Measurements from ENCODE around the gene HBD.

HBD gene

GRCh38 chr11:5246772-5247471 lies 12.6 kb upstream of the HBD start:
- TF ChIP-seq CTCF (IDR thresholded peaks at IDR 0.05; ENCODE audit: low read depth, low read length) = no peak
- no peak for DNase-seq (ENCODE audit: low read depth in 2 of 2)
- H3K4me3 ChIP-seq (replicated peaks in 1 of 2; ENCODE audit: low read depth in 2 of 2, low read length in 2 of 2) = no peak overlapping the region

- TF ChIP-seq CTCF (IDR thresholded peaks at IDR 0.05; ENCODE audit: low read depth, low read length) = no peak
These were observed 10.9 kb upstream of the HBD start for GRCh38 chr11:5245155-5245554.

GRCh38 chr11:5243816-5244180 lies 9.5 kb upstream of the HBD start:
- no peak for TF ChIP-seq CTCF (IDR thresholded peaks at IDR 0.05; ENCODE audit: low read depth, low read length)

More at GRCh38 chr11:5245155-5245554, 10.9 kb upstream of the HBD start:
- no peak overlapping the region for H3K4me3 ChIP-seq (replicated peaks in 1 of 2; ENCODE audit: low read depth in 2 of 2, low read length in 2 of 2)
- no peak for DNase-seq (ENCODE audit: low read depth in 2 of 2)

GRCh38 chr11:5242933-5243815 lies 8.9 kb upstream of the HBD start:
- TF ChIP-seq CTCF (IDR thresholded peaks at IDR 0.05; ENCODE audit: low read depth, low read length) = no peak
- peak in 1 of 2 donors; percentile 41 for DNase-seq (ENCODE audit: low read depth in 2 of 2)
- H3K4me3 ChIP-seq (replicated peaks in 1 of 2; ENCODE audit: low read depth in 2 of 2, low read length in 2 of 2) = no peak overlapping the region

More at GRCh38 chr11:5243816-5244180, 9.5 kb upstream of the HBD start:
- H3K4me3 ChIP-seq (replicated peaks in 1 of 2; ENCODE audit: low read depth in 2 of 2, low read length in 2 of 2) = no peak overlapping the region
- no peak for DNase-seq (ENCODE audit: low read depth in 2 of 2)

- TF ChIP-seq CTCF (IDR thresholded peaks at IDR 0.05; ENCODE audit: low read depth, low read length) = no peak
- H3K4me3 ChIP-seq (replicated peaks in 1 of 2; ENCODE audit: low read depth in 2 of 2, low read length in 2 of 2) = no peak overlapping the region
- peak in 1 of 2 donors; percentile 18 for DNase-seq (ENCODE audit: low read depth in 2 of 2)
These were observed 7.9 kb upstream of the HBD start for GRCh38 chr11:5242208-5242607.

GRCh38 chr11:5241458-5241857 lies 7.2 kb upstream of the HBD start:
- H3K4me3 ChIP-seq (replicated peaks in 1 of 2; ENCODE audit: low read depth in 2 of 2, low read length in 2 of 2) = no peak overlapping the region
- no peak for DNase-seq (ENCODE audit: low read depth in 2 of 2)
- no peak for TF ChIP-seq CTCF (IDR thresholded peaks at IDR 0.05; ENCODE audit: low read depth, low read length)
